Testis (tissue), 2 donors: ENCODE measurements around the gene TAF7L.

Experiments
- CTCF ChIP-seq, 3 experiments: fragments of 450-650 bp in 2 of 3; fragments of 200-600 bp in 1 of 3; sonication (generic) in 1 of 3; IDR thresholded peaks; one replicate each; pipeline ENCODE4 v1.5.1; 2016 to 2019; ENCODE audit warnings: antibody characterized with exemption in 3 of 3, mild to moderate bottlenecking in 2 of 3, moderate library complexity in 1 of 3
- POLR2A ChIP-seq: fragments of 450-650 bp; IDR thresholded peaks from one replicate; pipeline ENCODE4 v1.6.1; 2017; ENCODE audit warnings: antibody characterized with exemption, mild to moderate bottlenecking, moderate library complexity

GRCh38 chrX:101229170-101229569 lies 62.0 kb downstream of the TAF7L start:
- TF ChIP-seq CTCF (IDR thresholded peaks at IDR 0.05) (no peak), POLR2A (no peak)
